ENCODE measurements around the gene SLC25A19. TPM values are rescaled to one million over a fixed set of nuclear protein-coding genes. Genes with fewer than 3 reads are reported as not detected.

SLC25A19 gene
- total RNA-seq, 2 donors from 2014 or later = 8.8 to 10.2 TPM

DNA sequence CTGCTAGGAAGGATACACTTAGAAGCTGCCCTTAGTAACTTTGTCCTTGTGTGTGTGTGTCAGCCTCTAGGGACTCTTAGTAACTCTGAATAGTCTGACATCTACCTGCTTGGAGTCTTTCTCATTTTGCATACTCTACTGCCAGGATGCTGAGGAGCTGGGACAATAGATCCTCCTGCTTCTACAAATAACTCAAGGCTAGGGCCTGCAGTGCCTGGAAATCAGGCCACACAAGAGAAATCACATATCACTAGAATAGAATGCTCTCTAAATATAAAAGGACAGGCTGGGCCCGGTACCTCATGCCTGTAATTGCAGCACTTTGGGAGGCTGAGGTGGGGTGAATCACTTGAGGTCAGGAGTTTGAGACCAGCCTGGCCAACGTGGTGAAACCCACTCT is 38.5 kb upstream of the SLC25A19 start:
- Histone ChIP-seq H3K4me3 (no peak overlapping the region), H3K4me1 (peaks cover 0 to 27% of the 10 kb centered on the region in 2 donors), H3K9me3 (no peaks in the 10 kb centered on the region), H3K27me3 (no peaks in the 10 kb centered on the region), H3K36me3 (peaks cover 9% of the 10 kb centered on the region), H3K27ac (no peak overlapping the region)
- no peak for DNase-seq (ENCODE audit: low spot score)
- no peak for TF ChIP-seq CTCF (IDR thresholded peaks at IDR 0.05)

DNA sequence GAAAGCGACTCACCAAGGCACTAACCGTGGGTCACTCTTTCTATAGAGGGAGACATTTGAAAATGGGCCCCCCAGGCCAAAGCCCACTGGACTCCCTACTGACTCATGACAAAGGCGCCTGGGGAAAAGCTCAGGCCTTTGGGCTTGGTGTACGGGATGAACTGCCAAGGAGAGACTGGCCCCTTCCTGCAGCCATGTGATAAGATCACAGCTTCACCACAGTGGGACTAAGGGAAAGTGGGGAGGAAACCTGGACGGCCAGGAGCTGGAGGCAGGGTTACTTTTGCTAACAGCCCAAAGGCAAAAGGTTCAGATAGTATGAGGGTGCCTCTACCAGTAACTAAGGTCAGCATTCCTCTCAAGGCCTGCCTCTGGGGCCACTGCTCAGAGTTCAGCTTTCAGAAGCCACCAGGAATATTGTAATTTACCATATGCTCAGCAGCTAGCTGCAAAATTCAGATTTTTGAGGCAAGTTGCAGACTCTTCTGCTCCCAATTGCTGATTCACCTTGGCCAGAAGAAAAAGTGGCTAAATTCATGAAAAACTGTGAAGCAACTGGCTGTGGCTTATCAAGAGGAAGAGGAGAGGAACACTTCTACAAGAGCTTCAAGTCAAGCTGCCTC is 37.1 kb upstream of the SLC25A19 start:
- peaks cover 17% of the 10 kb centered on the region for H3K36me3 ChIP-seq
- H3K27me3 ChIP-seq = no peaks in the 10 kb centered on the region
- H3K4me3 ChIP-seq = no peak overlapping the region
- peak overlapping the region; percentile 34 to 58 for H3K27ac ChIP-seq
- no peak for DNase-seq (ENCODE audit: low spot score)
- TF ChIP-seq CTCF (IDR thresholded peaks at IDR 0.05) = no peak
- peaks cover 0 to 22% of the 10 kb centered on the region in 2 donors for H3K4me1 ChIP-seq
- H3K9me3 ChIP-seq = no peaks in the 10 kb centered on the region

- no peak for TF ChIP-seq CTCF (IDR thresholded peaks at IDR 0.05)
- peaks cover 20% of the 10 kb centered on the region for H3K36me3 ChIP-seq
- no peak overlapping the region for H3K4me3 ChIP-seq
- H3K4me1 ChIP-seq = peaks cover 0 to 16% of the 10 kb centered on the region in 2 donors
- H3K27me3 ChIP-seq = no peaks in the 10 kb centered on the region
- peak overlapping the region; percentile 34 to 58 for H3K27ac ChIP-seq
- H3K9me3 ChIP-seq = no peaks in the 10 kb centered on the region
- DNase-seq (ENCODE audit: low spot score) = no peak
Observed at GRCh38 chr17:75325827-75326225, 36.6 kb upstream of the SLC25A19 start.

GRCh38 chr17:75325348-75325747 is 36.1 kb upstream of the SLC25A19 start:
- Histone ChIP-seq H3K27ac (peak overlapping the region in 1 of 2 donors; percentile 58), H3K27me3 (no peaks in the 10 kb centered on the region), H3K4me1 (peaks cover 0 to 16% of the 10 kb centered on the region in 2 donors), H3K4me3 (no peak overlapping the region), H3K36me3 (peaks cover 25% of the 10 kb centered on the region), H3K9me3 (no peaks in the 10 kb centered on the region)
- no peak for TF ChIP-seq CTCF (IDR thresholded peaks at IDR 0.05)
- no peak for DNase-seq (ENCODE audit: low spot score)

- Histone ChIP-seq H3K27ac (no peak overlapping the region), H3K9me3 (no peaks in the 10 kb centered on the region), H3K27me3 (no peaks in the 10 kb centered on the region), H3K36me3 (peaks cover 49% of the 10 kb centered on the region), H3K4me1 (peaks cover 0 to 16% of the 10 kb centered on the region in 2 donors), H3K4me3 (no peak overlapping the region)
- DNase-seq (ENCODE audit: low spot score) = no peak
- TF ChIP-seq CTCF (IDR thresholded peaks at IDR 0.05) = no peak
Observed at GRCh38 chr17:75321506-75321905, 32.3 kb upstream of the SLC25A19 start.

Data from right atrium auricular region (tissue), 2 donors.